Endothelial cell of umbilical vein (primary cell): ENCODE results near the gene METTL13. TPM values are rescaled to one million over a fixed set of nuclear protein-coding genes. Genes with fewer than 3 reads are reported as not detected.

Experiments
- BruUV-seq: library from RNA; stranded (reverse); fragments of 400-500 nt; replicated peaks from 2 replicates; lab custom pipeline; 2021; lab: Mats Ljungman, UMichigan
- CTCF ChIA-PET: fragments of 300-600, 350-600 bp; sonication (Branson Sonifier 250); formaldehyde crosslinking; loops from one replicate; lab custom pipeline; 2021; ENCODE audit warnings: antibody characterized with exemption, inconsistent platforms; lab: Charles Lee
- POLR2A ChIA-PET: fragments of 300-600, 350-600 bp; sonication (Branson Sonifier 250); formaldehyde crosslinking; loops from one replicate; lab custom pipeline; 2021; ENCODE audit warnings: antibody characterized with exemption, inconsistent platforms; lab: Charles Lee
- DNase-seq: peaks from one replicate; pipeline ENCODE4 v3.0.0-alpha.2; 2011; ENCODE audit warnings: low read depth, low spot score
- FAIRE-seq: peaks from 2 replicates; lab custom pipeline; 2011; peaks lifted over from hg19 to GRCh38; lab: Jason Lieb, UNC
- H2AFZ ChIP-seq: 2 replicates; pipeline ENCODE4 v1.6.0; 2012; ENCODE audit warnings: low read depth, low read length, control low read depth, inconsistent platforms
- H3K27ac ChIP-seq: 2 replicates; pipeline ENCODE4 v1.5.1; 2011; ENCODE audit warnings: low read depth, mild to moderate bottlenecking, control low read depth, low read length, moderate library complexity; ENCODE audit not compliant: insufficient read depth
- H3K27me3 ChIP-seq, 2 experiments: 2 replicates each; pipeline versions ENCODE4 v1.6.0 to v1.6.1; 2011; ENCODE audit warnings: low read length in 2 of 2, mixed read lengths in 1 of 2; ENCODE audit not compliant: control insufficient read depth in 2 of 2, insufficient read depth in 2 of 2
- H3K36me3 ChIP-seq, 2 experiments: 2 replicates in 1 of 2; 3 replicates in 1 of 2; pipeline ENCODE4 v1.5.1; 2011; ENCODE audit warnings: low read length in 2 of 2, mild to moderate bottlenecking in 1 of 2, moderate library complexity in 1 of 2; ENCODE audit not compliant: control insufficient read depth in 2 of 2, insufficient read depth in 2 of 2; ENCODE audit errors: extremely low read depth in 1 of 2
- H3K4me1 ChIP-seq: 3 replicates; pipeline ENCODE4 v1.5.1; 2011; ENCODE audit warnings: mild to moderate bottlenecking, low read length; ENCODE audit not compliant: control insufficient read depth, insufficient read depth; ENCODE audit errors: extremely low read depth
- H3K4me2 ChIP-seq: 2 replicates; pipeline ENCODE4 v1.6.1; 2011; ENCODE audit warnings: low read length, control low read depth, mixed read lengths; ENCODE audit not compliant: insufficient read depth
- H3K4me3 ChIP-seq, 3 experiments: fragments of 200-600 bp in 1 of 3; sonication (generic), shearing (Covaris generic) in 1 of 3; replicated peaks in 1 of 3; 2 replicates each; pipeline ENCODE4 v1.5.1; 2011 to 2016; ENCODE audit warnings: control low read depth in 3 of 3, low read length in 3 of 3, mild to moderate bottlenecking in 2 of 3, inconsistent platforms in 1 of 3, low read depth in 1 of 3, moderate library complexity in 1 of 3; ENCODE audit not compliant: insufficient read depth in 1 of 3
- H3K79me2 ChIP-seq: 2 replicates; pipeline ENCODE4 v1.6.0; 2012; ENCODE audit warnings: low read length, inconsistent platforms; ENCODE audit not compliant: control insufficient read depth, insufficient read depth
- H3K9ac ChIP-seq: replicated peaks from 2 replicates; pipeline ENCODE3; 2011; ENCODE audit warnings: low read length, control low read depth; ENCODE audit not compliant: insufficient read depth; ENCODE audit errors: extremely low read depth
- H3K9me1 ChIP-seq: replicated peaks from 3 replicates; pipeline ENCODE4 v1.6.0; 2011; ENCODE audit warnings: mild to moderate bottlenecking, low read length; ENCODE audit not compliant: control insufficient read depth, insufficient read depth; ENCODE audit errors: extremely low read depth
- H3K9me3 ChIP-seq: replicated peaks from 2 replicates; pipeline ENCODE4 v1.5.1; 2012; ENCODE audit warnings: low read length, inconsistent platforms; ENCODE audit not compliant: control insufficient read depth, insufficient read depth
- H4K20me1 ChIP-seq: replicated peaks from 2 replicates; pipeline ENCODE3; 2011; ENCODE audit warnings: mild to moderate bottlenecking, low read length; ENCODE audit not compliant: control insufficient read depth, insufficient read depth; ENCODE audit errors: extremely low read depth
- EZH2 ChIP-seq: IDR thresholded peaks from 2 replicates; pipeline ENCODE4 v1.6.1; 2012; ENCODE audit warnings: borderline replicate concordance, low read depth, mild to moderate bottlenecking, moderate library complexity, low read length, inconsistent platforms; ENCODE audit not compliant: severe bottlenecking
- FOS ChIP-seq: IDR thresholded peaks from 2 replicates; pipeline ENCODE4 v1.6.1; 2011; ENCODE audit warnings: mild to moderate bottlenecking, low read length, moderate library complexity, borderline replicate concordance; ENCODE audit not compliant: insufficient read depth
- GATA2 ChIP-seq: IDR thresholded peaks from 2 replicates; pipeline ENCODE4 v1.7.0; 2011; ENCODE audit warnings: low read depth, mild to moderate bottlenecking, moderate library complexity, mixed read lengths, low read length; ENCODE audit not compliant: insufficient read length, insufficient read depth
- JUN ChIP-seq: IDR thresholded peaks from 2 replicates; pipeline ENCODE4 v1.6.1; 2011; ENCODE audit warnings: borderline replicate concordance, low read depth; ENCODE audit not compliant: insufficient read length, insufficient read depth
- MYC ChIP-seq: IDR thresholded peaks from one replicate; pipeline ENCODE4 v1.6.1; 2011; ENCODE audit warnings: mild to moderate bottlenecking, low read depth, low read length
- POLR2A ChIP-seq: IDR thresholded peaks from 2 replicates; pipeline ENCODE4 v1.6.1; 2012; ENCODE audit warnings: low read depth, mild to moderate bottlenecking, control low read depth, low read length
- POLR2AphosphoS5 ChIP-seq: IDR thresholded peaks from 2 replicates; pipeline ENCODE4 v1.6.1; 2012; ENCODE audit warnings: low read depth, mild to moderate bottlenecking, control low read depth, low read length, moderate library complexity; ENCODE audit not compliant: insufficient read depth
- dilution Hi-C: fragments of 300-500 bp; cut with MboI; formaldehyde crosslinking; loops from one replicate; pipeline ENCODE4 v1.15.0; 2019; ENCODE audit warnings: low sequenced_read_pairs; ENCODE audit not compliant: extremely low pct_ligation_motif_present
- intact Hi-C: fragments of 100-400 bp; cut with micrococcal nuclease; formaldehyde crosslinking; loops from one replicate; pipeline ENCODE4 v1.10.0; 2022
- polyA plus RNA-seq, 4 experiments: library from polyadenylated mRNA; depleted of rRNA in 3 of 4; stranded (reverse) in 3 of 4; unstranded in 1 of 4; fragments of >200 nt; gene quantifications; 2 replicates each; pipeline versions ENCODE4 v1.2.1 to v1.2.3, GENCODE V29; 2011 to 2012; ENCODE audit warnings: missing spikeins in 1 of 4
- total RNA-seq: library from RNA; stranded (reverse); gene quantifications from 2 replicates; pipeline ENCODE4 v1.2.3, GENCODE V29; 2021
- TF ChIP-seq, protein P1 (sequence below), 2 donors: IDR thresholded peaks; 1 replicate in 1 of 2; 2 replicates in 1 of 2; pipeline ENCODE4 v1.5.1; 2011; ENCODE audit warnings: low read length in 2 of 2, mild to moderate bottlenecking in 2 of 2, moderate library complexity in 2 of 2, control low read depth in 1 of 2, inconsistent platforms in 1 of 2, low read depth in 1 of 2; ENCODE audit not compliant: insufficient read depth in 1 of 2; ENCODE audit errors: extremely low read depth in 1 of 2
- TF ChIP-seq, protein P2 (sequence below): IDR thresholded peaks from 2 replicates; pipeline ENCODE4 v1.6.1; 2011; ENCODE audit not compliant: insufficient read depth, insufficient read length

The METTL13 gene
- total and polyA plus RNA-seq, 2 donors (not counting 3 experiments of a cell fraction or from before 2014, with no cell fraction given) = 21.2 to 26.5 TPM

DNA sequence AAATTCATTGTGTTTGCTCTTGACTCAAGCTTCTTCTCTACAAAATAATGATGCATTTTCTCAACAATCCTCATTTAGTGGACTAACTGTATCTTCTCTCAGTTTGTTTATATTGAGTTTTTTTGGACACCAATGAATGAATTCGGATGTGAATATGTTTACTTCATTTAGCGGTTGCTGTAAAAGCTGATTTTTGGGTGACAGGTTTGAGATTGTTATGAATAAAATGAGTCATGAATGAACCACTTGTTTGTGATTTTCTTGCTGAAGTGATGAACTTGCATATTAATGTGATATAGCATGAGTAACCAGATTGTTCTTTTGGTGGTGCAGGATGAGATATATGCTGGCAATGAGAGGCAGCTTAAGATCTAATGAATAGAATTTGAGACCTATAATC lies 62.9 kb downstream of the METTL13 start:
- H3K4me3 ChIP-seq = no peak overlapping the region
- DNase-seq (no peak), FAIRE-seq (no peak)
- peaks cover 15% of the 10 kb centered on the region for H3K4me1 ChIP-seq
- ChIA-PET POLR2A (no interaction called here), CTCF (interaction anchor here (1.0 to 1.3 kb wide), 3 partner anchors 42 to 122 kb away, joined by 3 to 4 read pairs (median 3); no protein-coding TSS in a partner anchor)
- no peak overlapping the region for H3K9ac ChIP-seq
- no peaks in the 10 kb centered on the region for H3K9me1 ChIP-seq
- intact Hi-C loops = no loop called here
- dilution Hi-C loops = no loop called here
- no TSS peak for BruUV-seq
- no peaks in the 10 kb centered on the region for H3K79me2 ChIP-seq
- H3K9me3 ChIP-seq = no peaks in the 10 kb centered on the region
- no peak for TF ChIP-seq POLR2A
- TF ChIP-seq, protein P1, sequence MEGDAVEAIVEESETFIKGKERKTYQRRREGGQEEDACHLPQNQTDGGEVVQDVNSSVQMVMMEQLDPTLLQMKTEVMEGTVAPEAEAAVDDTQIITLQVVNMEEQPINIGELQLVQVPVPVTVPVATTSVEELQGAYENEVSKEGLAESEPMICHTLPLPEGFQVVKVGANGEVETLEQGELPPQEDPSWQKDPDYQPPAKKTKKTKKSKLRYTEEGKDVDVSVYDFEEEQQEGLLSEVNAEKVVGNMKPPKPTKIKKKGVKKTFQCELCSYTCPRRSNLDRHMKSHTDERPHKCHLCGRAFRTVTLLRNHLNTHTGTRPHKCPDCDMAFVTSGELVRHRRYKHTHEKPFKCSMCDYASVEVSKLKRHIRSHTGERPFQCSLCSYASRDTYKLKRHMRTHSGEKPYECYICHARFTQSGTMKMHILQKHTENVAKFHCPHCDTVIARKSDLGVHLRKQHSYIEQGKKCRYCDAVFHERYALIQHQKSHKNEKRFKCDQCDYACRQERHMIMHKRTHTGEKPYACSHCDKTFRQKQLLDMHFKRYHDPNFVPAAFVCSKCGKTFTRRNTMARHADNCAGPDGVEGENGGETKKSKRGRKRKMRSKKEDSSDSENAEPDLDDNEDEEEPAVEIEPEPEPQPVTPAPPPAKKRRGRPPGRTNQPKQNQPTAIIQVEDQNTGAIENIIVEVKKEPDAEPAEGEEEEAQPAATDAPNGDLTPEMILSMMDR (IDR thresholded peaks at IDR 0.05; ENCODE audit: extremely low read depth in 1 of 2, insufficient read depth in 1 of 2, low read depth in 1 of 2, low read length in 2 of 2) = no peak
- no peak for TF ChIP-seq FOS
- no peak for TF ChIP-seq GATA2
- TF ChIP-seq MYC = no peak
- TF ChIP-seq, protein P2, sequence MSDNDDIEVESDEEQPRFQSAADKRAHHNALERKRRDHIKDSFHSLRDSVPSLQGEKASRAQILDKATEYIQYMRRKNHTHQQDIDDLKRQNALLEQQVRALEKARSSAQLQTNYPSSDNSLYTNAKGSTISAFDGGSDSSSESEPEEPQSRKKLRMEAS = no peak
- TF ChIP-seq JUN = no peak
- TF ChIP-seq POLR2AphosphoS5 = no peak
- TF ChIP-seq EZH2 = no peak
- no peak overlapping the region for H3K27ac ChIP-seq
- H2AFZ ChIP-seq = no peak overlapping the region
- no peak overlapping the region for H3K4me2 ChIP-seq
- H4K20me1 ChIP-seq = no peaks in the 10 kb centered on the region
- no peaks in the 10 kb centered on the region for H3K36me3 ChIP-seq
- peaks cover 0 to 6% of the 10 kb centered on the region in 2 experiments for H3K27me3 ChIP-seq
